H1 (cell line): ENCODE data around the gene ZNF548. TPM values are rescaled to one million over a fixed set of nuclear protein-coding genes. Genes with fewer than 3 reads are reported as not detected.

Experiments used
- CTCF ChIA-PET: fragments of 300-600 bp; sonication (Branson Sonifier 250); formaldehyde crosslinking; loops from one replicate; lab custom pipeline; 2021; ENCODE audit not compliant: partially characterized antibody; lab: Charles Lee
- POLR2A ChIA-PET: fragments of 300-600 bp; sonication (Branson Sonifier 250); formaldehyde crosslinking; loops from one replicate; lab custom pipeline; 2021; ENCODE audit warnings: inconsistent platforms; ENCODE audit not compliant: partially characterized antibody; lab: Charles Lee
- DNase-seq, 2 experiments: peaks; one replicate each; pipeline versions ENCODE4 v3.0.0 to v3.0.0-alpha.2; 2010 to 2022; ENCODE audit warnings: low spot score in 2 of 2, low read depth in 1 of 2, mixed read lengths in 1 of 2
- FAIRE-seq: peaks from 2 replicates; lab custom pipeline; 2011; peaks lifted over from hg19 to GRCh38; lab: Jason Lieb, UNC
- H2AFZ ChIP-seq: 2 replicates; pipeline ENCODE4 v1.8.1; 2012; ENCODE audit warnings: low read length, inconsistent platforms
- H2AK5ac ChIP-seq: 2 replicates; pipeline ENCODE4 v1.6.1; 2013; ENCODE audit warnings: low read depth, low read length
- H2BK120ac ChIP-seq: replicated peaks from 2 replicates; pipeline ENCODE3; 2013; ENCODE audit warnings: low read depth, low read length, inconsistent platforms
- H2BK12ac ChIP-seq: 2 replicates; pipeline ENCODE4 v1.6.1; 2013; ENCODE audit warnings: low read depth, low read length
- H2BK15ac ChIP-seq: 2 replicates; pipeline ENCODE4 v1.6.1; 2013; ENCODE audit warnings: low read length
- H2BK20ac ChIP-seq: 2 replicates; pipeline ENCODE4 v1.6.1; 2013; ENCODE audit warnings: low read length
- H2BK5ac ChIP-seq: 2 replicates; pipeline ENCODE4 v1.6.1; 2013; ENCODE audit warnings: low read depth, low read length
- H3K14ac ChIP-seq: 2 replicates; pipeline ENCODE4 v1.6.1; 2013; ENCODE audit warnings: inconsistent platforms; ENCODE audit not compliant: insufficient read length
- H3K18ac ChIP-seq: 2 replicates; pipeline ENCODE4 v1.6.1; 2013; ENCODE audit warnings: low read length; ENCODE audit errors: extremely low read depth
- H3K23ac ChIP-seq: 2 replicates; pipeline ENCODE4 v1.6.1; 2013; ENCODE audit warnings: inconsistent platforms; ENCODE audit not compliant: insufficient read length
- H3K23me2 ChIP-seq: 2 replicates; pipeline ENCODE4 v1.6.1; 2013; ENCODE audit warnings: low read depth, low read length
- H3K27ac ChIP-seq: 2 replicates; pipeline ENCODE4 v1.6.1; 2011; ENCODE audit warnings: low read depth, low read length, inconsistent platforms
- H3K27me3 ChIP-seq, 4 experiments: replicated peaks in 1 of 4; 1 replicate in 1 of 4; 2 replicates in 3 of 4; pipeline versions ENCODE4 v1.6.1 to v1.8.1; 2011 to 2013; ENCODE audit warnings: low read length in 3 of 4, mild to moderate bottlenecking in 3 of 4, inconsistent platforms in 2 of 4, mixed read lengths in 2 of 4, moderate library complexity in 1 of 4; ENCODE audit not compliant: control insufficient read depth in 3 of 4, insufficient read depth in 3 of 4; ENCODE audit errors: extremely low read depth in 1 of 4
- H3K36me3 ChIP-seq, 4 experiments: 2 replicates each; pipeline versions ENCODE4 v1.6.1 to v1.8.1; 2011 to 2013; ENCODE audit warnings: mild to moderate bottlenecking in 4 of 4, low read length in 3 of 4, moderate library complexity in 2 of 4, control low read depth in 1 of 4, inconsistent platforms in 1 of 4; ENCODE audit not compliant: insufficient read depth in 4 of 4, control insufficient read depth in 2 of 4
- H3K4ac ChIP-seq: replicated peaks from 2 replicates; pipeline ENCODE3; 2013; ENCODE audit warnings: low read length, low read depth, mixed read lengths, inconsistent platforms; ENCODE audit not compliant: insufficient read length
- H3K4me1 ChIP-seq, 4 experiments: replicated peaks in 1 of 4; 1 replicate in 1 of 4; 2 replicates in 3 of 4; pipeline versions ENCODE4 v1.6.1 to v1.8.1; 2011 to 2013; ENCODE audit warnings: low read length in 3 of 4, inconsistent platforms in 2 of 4, mixed read lengths in 1 of 4; ENCODE audit not compliant: insufficient read depth in 4 of 4, control insufficient read depth in 3 of 4
- H3K4me2 ChIP-seq, 2 experiments: 2 replicates each; pipeline versions ENCODE4 v1.6.1 to v1.8.1; 2011 to 2013; ENCODE audit warnings: low read depth in 2 of 2, low read length in 2 of 2, control low read depth in 1 of 2, inconsistent platforms in 1 of 2, mild to moderate bottlenecking in 1 of 2; ENCODE audit not compliant: insufficient read depth in 1 of 2
- H3K4me3 ChIP-seq, 4 experiments: fragments of 200-600, 300-600 bp in 1 of 4; sonication (generic), shearing (Covaris generic), sonication (Bioruptor Twin) in 1 of 4; 2 replicates each; pipeline versions ENCODE4 v1.5.1 to v1.8.1; 2011 to 2016; ENCODE audit warnings: low read length in 4 of 4, low read depth in 3 of 4, control low read depth in 2 of 4, inconsistent platforms in 2 of 4, mild to moderate bottlenecking in 2 of 4, mixed read lengths in 1 of 4, moderate library complexity in 1 of 4; ENCODE audit not compliant: insufficient read depth in 2 of 4; ENCODE audit errors: extremely low read depth in 1 of 4
- H3K56ac ChIP-seq: replicated peaks from 2 replicates; pipeline ENCODE3; 2013; ENCODE audit warnings: low read depth, mild to moderate bottlenecking, mixed read lengths, low read length, inconsistent platforms; ENCODE audit not compliant: insufficient read length
- H3K79me1 ChIP-seq: 2 replicates; pipeline ENCODE4 v1.6.1; 2013; ENCODE audit warnings: low read depth, low read length, control low read depth
- H3K79me2 ChIP-seq, 2 experiments: 2 replicates each; pipeline versions ENCODE4 v1.6.1 to v1.8.1; 2012 to 2013; ENCODE audit warnings: low read length in 2 of 2, mild to moderate bottlenecking in 2 of 2, inconsistent platforms in 1 of 2; ENCODE audit not compliant: insufficient read depth in 2 of 2, control insufficient read depth in 1 of 2
- H3K9ac ChIP-seq, 4 experiments: replicated peaks in 1 of 4; 1 replicate in 1 of 4; 2 replicates in 3 of 4; pipeline versions ENCODE4 v1.6.1 to v1.8.1; 2011 to 2013; ENCODE audit warnings: low read depth in 3 of 4, low read length in 3 of 4, control low read depth in 2 of 4, mild to moderate bottlenecking in 2 of 4, moderate library complexity in 2 of 4, inconsistent platforms in 1 of 4; ENCODE audit errors: extremely low read depth in 1 of 4
- H3K9me3 ChIP-seq, 2 experiments: 2 replicates each; pipeline versions ENCODE4 v1.6.1 to v1.8.1; 2012 to 2013; ENCODE audit warnings: mild to moderate bottlenecking in 2 of 2, moderate library complexity in 2 of 2, control low read depth in 1 of 2, inconsistent platforms in 1 of 2, low read depth in 1 of 2, low read length in 1 of 2, mixed read lengths in 1 of 2; ENCODE audit not compliant: insufficient read depth in 2 of 2
- H4K20me1 ChIP-seq, 2 experiments: replicated peaks in 1 of 2; 2 replicates each; pipeline versions ENCODE3 to v1.8.1; 2011 to 2013; ENCODE audit warnings: inconsistent platforms in 2 of 2, low read length in 2 of 2, mild to moderate bottlenecking in 1 of 2; ENCODE audit not compliant: insufficient read depth in 2 of 2, control insufficient read depth in 1 of 2
- H4K5ac ChIP-seq: 2 replicates; pipeline ENCODE4 v1.6.1; 2013; ENCODE audit warnings: low read length, low read depth, mixed read lengths, inconsistent platforms; ENCODE audit not compliant: insufficient read length
- H4K8ac ChIP-seq: 2 replicates; pipeline ENCODE4 v1.8.0; 2013; ENCODE audit warnings: mild to moderate bottlenecking, moderate library complexity, low read length, inconsistent platforms; ENCODE audit not compliant: insufficient read depth; ENCODE audit errors: extremely low read depth
- H4K91ac ChIP-seq: replicated peaks from 2 replicates; pipeline ENCODE3; 2013; ENCODE audit warnings: low read length, mixed read lengths, inconsistent platforms; ENCODE audit not compliant: insufficient read length
- BCL11A ChIP-seq, 2 experiments: IDR thresholded peaks; one replicate each; pipeline ENCODE4 v1.6.1; 2011; ENCODE audit warnings: low read depth in 2 of 2, low read length in 2 of 2, mild to moderate bottlenecking in 2 of 2
- CEBPB ChIP-seq: IDR thresholded peaks from 2 replicates; pipeline ENCODE4 v1.6.1; 2012; ENCODE audit warnings: low read depth, low read length
- CHD1 ChIP-seq: IDR thresholded peaks from 2 replicates; pipeline ENCODE4 v1.6.1; 2012; ENCODE audit warnings: low read depth, low read length, improper control_type of control experiment
- EGR1 ChIP-seq: IDR thresholded peaks from 2 replicates; pipeline ENCODE4 v1.6.1; 2011; ENCODE audit warnings: low read depth, low read length, borderline replicate concordance
- NRF1 ChIP-seq: IDR thresholded peaks from 2 replicates; pipeline ENCODE4 v1.6.1; 2011; ENCODE audit warnings: mild to moderate bottlenecking, low read depth, low read length, improper control_type of control experiment
- POU5F1 ChIP-seq: IDR thresholded peaks from 2 replicates; pipeline ENCODE4 v1.6.1; 2011; ENCODE audit warnings: low read depth, mild to moderate bottlenecking, low read length, moderate library complexity
- RAD21 ChIP-seq, 2 experiments: IDR thresholded peaks in 1 of 2; conservative IDR thresholded peaks in 1 of 2; 2 replicates each; pipeline ENCODE4 v1.6.1; 2011; ENCODE audit warnings: low read depth in 2 of 2, low read length in 2 of 2, improper control_type of control experiment in 1 of 2, inconsistent platforms in 1 of 2, mild to moderate bottlenecking in 1 of 2, moderate library complexity in 1 of 2
- SP1 ChIP-seq: IDR thresholded peaks from 2 replicates; pipeline ENCODE4 v1.6.1; 2011; ENCODE audit warnings: low read depth, low read length
- SP2 ChIP-seq: IDR thresholded peaks from 2 replicates; pipeline ENCODE4 v1.6.1; 2012; ENCODE audit warnings: mild to moderate bottlenecking, low read length, inconsistent platforms
- TAF7 ChIP-seq: optimal IDR thresholded peaks from 2 replicates; pipeline ENCODE3; 2011; ENCODE audit warnings: low read depth, mild to moderate bottlenecking, inconsistent platforms, low read length, moderate library complexity, borderline replicate concordance
- TEAD4 ChIP-seq: IDR thresholded peaks from 2 replicates; pipeline ENCODE4 v1.6.1; 2012; ENCODE audit warnings: low read depth, low read length, inconsistent platforms, mixed read lengths
- WGBS, 2 experiments: shearing (Covaris generic) in 1 of 2; methylation state at CpG; one replicate each; pipeline versions ENCODE4 v1.1.6 to v1.1.7; 2013 to 2015; ENCODE audit warnings: low lambda C conversion rate in 2 of 2, mixed read lengths in 2 of 2, inconsistent platforms in 1 of 2, low coverage in 1 of 2, missing lambda C conversion rate in 1 of 2; ENCODE audit not compliant: insufficient replicate concordance in 2 of 2, insufficient coverage in 1 of 2, insufficient read length in 1 of 2; ENCODE audit errors: extremely low coverage in 1 of 2, missing lambda C conversion rate in 1 of 2; 5-methylcytosine and 5-hydroxymethylcytosine counted together
- polyA plus RNA-seq, 7 experiments: library from polyadenylated mRNA; depleted of rRNA in 3 of 7; stranded (reverse) in 5 of 7; unstranded in 2 of 7; fragments of >200 nt in 5 of 7; fragments of 200-250 nt in 2 of 7; gene quantifications; 1 replicate in 5 of 7; 2 replicates in 1 of 7; 4 replicates in 1 of 7; pipeline versions ENCODE4 v1.2.1 to v1.2.3, GENCODE V29; 2011 to 2013; ENCODE audit warnings: missing spikeins in 2 of 7, mixed read lengths in 2 of 7
- total RNA-seq: library from RNA; stranded (reverse); fragmentation: NEBNext Ultra II Directional; extraction: Animal tissue kit (Norgen Biotek cat#: 25700); gene quantifications from 2 replicates; pipeline ENCODE4 v1.2.1, GENCODE V29; 2021
- TF ChIP-seq, protein P1 (sequence below): IDR thresholded peaks from 2 replicates; pipeline ENCODE4 v1.6.1; 2012; ENCODE audit warnings: inconsistent platforms
- TF ChIP-seq, protein P2 (sequence below): IDR thresholded peaks from 2 replicates; pipeline ENCODE4 v1.6.1; 2011; ENCODE audit warnings: low read length, improper control_type of control experiment

Gene ZNF548
- total and polyA plus RNA-seq, 2 of the 8 experiments (the other 6 are each of a cell fraction or from before 2014, with no cell fraction given) = 7.4 to 9.9 TPM

DNA sequence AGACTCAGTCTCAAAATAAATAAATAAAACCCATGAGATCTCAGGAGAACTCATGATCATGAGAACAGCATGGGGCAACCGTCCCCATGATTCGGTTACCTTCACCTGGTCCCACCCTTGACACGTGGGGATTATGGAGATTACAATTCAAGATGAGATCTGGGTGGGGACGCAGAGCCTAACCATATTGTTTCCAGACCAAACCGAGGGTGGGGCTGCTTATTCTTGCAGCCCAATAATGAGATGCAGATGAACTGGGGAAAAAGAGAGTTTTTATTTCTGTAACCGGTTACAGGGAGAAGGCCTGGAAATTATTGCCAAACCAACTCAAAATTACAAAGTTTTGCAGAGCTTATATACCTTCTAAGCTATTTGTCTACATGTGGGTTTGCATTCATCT is 13.5 kb upstream of the ZNF548 start:
- H3K27me3 ChIP-seq = no peaks in the 10 kb centered on the region
- no peak overlapping the region for H2AFZ ChIP-seq
- H4K8ac ChIP-seq = no peak overlapping the region
- H3K4me1 ChIP-seq = no peaks in the 10 kb centered on the region
- H4K5ac ChIP-seq = no peak overlapping the region
- H3K23ac ChIP-seq = no peak overlapping the region
- H2BK5ac ChIP-seq = no peak overlapping the region
- no peak overlapping the region for H4K91ac ChIP-seq
- H3K9ac ChIP-seq = no peak overlapping the region
- peaks cover 35 to 37% of the 10 kb centered on the region in 2 experiments for H3K9me3 ChIP-seq
- no peak overlapping the region for H3K4me3 ChIP-seq
- no peak for FAIRE-seq
- H3K4ac ChIP-seq = no peak overlapping the region
- CTCF ChIA-PET = no interaction called here
- no peak for DNase-seq
- no peak overlapping the region for H2BK120ac ChIP-seq
- no peak overlapping the region for H2BK15ac ChIP-seq
- H4K20me1 ChIP-seq = no peaks in the 10 kb centered on the region
- WGBS, 2 experiments = 93% methylated on average over 6 of the region's 6 CpGs; no CpG with 5 or more reads in 1 of the 2 experiments
- H3K56ac ChIP-seq = no peak overlapping the region
- H3K79me2 ChIP-seq = no peaks in the 10 kb centered on the region
- POLR2A ChIA-PET = no interaction called here
- no peak overlapping the region for H3K18ac ChIP-seq
- no peak overlapping the region for H3K14ac ChIP-seq
- H2BK20ac ChIP-seq = no peak overlapping the region
- H3K36me3 ChIP-seq = peaks cover 0 to 32% (median 0%) of the 10 kb centered on the region in 4 experiments; a peak in 3 of 8 replicates
- no peak overlapping the region for H2BK12ac ChIP-seq
- H3K27ac ChIP-seq = no peak overlapping the region
- H3K4me2 ChIP-seq = no peak overlapping the region
- no peaks in the 10 kb centered on the region for H3K79me1 ChIP-seq
- no peaks in the 10 kb centered on the region for H3K23me2 ChIP-seq
- no peak overlapping the region for H2AK5ac ChIP-seq
- TF ChIP-seq TAF7 (no peak), BCL11A (IDR thresholded peaks at IDR 0.05; ENCODE audit: low read depth in 2 of 2, low read length in 2 of 2) (no peak), CEBPB (no peak), RAD21 (IDR thresholded peaks at IDR 0.05 in 1 of 2, conservative IDR thresholded peaks at IDR 0.05 in 1 of 2; ENCODE audit: low read depth in 2 of 2, low read length in 2 of 2) (no peak), SP1 (no peak), CHD1 (no peak), NRF1 (no peak), EGR1 (no peak), SP2 (no peak), POU5F1 (no peak), TEAD4 (no peak)
- TF ChIP-seq, protein P1, sequence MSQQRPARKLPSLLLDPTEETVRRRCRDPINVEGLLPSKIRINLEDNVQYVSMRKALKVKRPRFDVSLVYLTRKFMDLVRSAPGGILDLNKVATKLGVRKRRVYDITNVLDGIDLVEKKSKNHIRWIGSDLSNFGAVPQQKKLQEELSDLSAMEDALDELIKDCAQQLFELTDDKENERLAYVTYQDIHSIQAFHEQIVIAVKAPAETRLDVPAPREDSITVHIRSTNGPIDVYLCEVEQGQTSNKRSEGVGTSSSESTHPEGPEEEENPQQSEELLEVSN = no peak
- TF ChIP-seq, protein P2, sequence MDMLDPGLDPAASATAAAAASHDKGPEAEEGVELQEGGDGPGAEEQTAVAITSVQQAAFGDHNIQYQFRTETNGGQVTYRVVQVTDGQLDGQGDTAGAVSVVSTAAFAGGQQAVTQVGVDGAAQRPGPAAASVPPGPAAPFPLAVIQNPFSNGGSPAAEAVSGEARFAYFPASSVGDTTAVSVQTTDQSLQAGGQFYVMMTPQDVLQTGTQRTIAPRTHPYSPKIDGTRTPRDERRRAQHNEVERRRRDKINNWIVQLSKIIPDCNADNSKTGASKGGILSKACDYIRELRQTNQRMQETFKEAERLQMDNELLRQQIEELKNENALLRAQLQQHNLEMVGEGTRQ = no peak
